GM12801 (cell line): ENCODE results near the gene HAVCR1.

Experiments used
- TF ChIP-seq, protein P1 (sequence below): IDR thresholded peaks from one replicate; pipeline ENCODE4 v1.5.1; 2011; ENCODE audit warnings: control low read depth; ENCODE audit not compliant: insufficient read length; ENCODE audit errors: extremely low read depth

HAVCR1 gene

DNA sequence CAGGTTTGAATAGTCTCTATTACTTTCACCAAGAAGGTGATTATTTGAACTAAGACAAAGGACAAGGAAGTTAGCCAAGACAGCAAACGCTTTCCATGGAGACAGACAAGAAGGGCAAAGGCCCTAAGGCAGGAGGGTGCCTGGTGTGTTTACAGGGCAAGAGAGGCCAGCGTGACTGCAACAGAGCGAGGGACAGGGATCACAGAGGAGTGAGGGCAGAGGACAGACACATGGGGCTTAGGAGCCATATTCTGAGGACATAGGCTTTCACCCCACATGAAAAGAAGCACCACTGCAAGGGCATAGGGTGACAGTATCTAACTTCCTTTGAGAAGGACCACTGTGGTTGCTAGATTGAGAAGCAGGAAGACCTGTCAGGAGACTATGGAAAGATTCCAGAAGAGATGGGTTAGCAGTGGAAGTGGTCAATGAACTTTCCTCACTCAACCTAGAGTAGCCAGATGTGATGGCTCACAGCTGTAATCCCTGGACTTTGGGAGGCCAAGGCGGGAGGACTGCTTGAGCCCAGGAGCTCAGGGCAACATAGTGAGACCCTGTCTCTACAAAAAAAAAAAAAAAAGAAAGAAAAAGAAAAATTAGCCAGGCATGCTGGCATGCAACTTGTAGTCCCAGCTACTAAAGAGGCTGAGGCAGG, 5.0 kb upstream of the HAVCR1 start:
- TF ChIP-seq, protein P1, sequence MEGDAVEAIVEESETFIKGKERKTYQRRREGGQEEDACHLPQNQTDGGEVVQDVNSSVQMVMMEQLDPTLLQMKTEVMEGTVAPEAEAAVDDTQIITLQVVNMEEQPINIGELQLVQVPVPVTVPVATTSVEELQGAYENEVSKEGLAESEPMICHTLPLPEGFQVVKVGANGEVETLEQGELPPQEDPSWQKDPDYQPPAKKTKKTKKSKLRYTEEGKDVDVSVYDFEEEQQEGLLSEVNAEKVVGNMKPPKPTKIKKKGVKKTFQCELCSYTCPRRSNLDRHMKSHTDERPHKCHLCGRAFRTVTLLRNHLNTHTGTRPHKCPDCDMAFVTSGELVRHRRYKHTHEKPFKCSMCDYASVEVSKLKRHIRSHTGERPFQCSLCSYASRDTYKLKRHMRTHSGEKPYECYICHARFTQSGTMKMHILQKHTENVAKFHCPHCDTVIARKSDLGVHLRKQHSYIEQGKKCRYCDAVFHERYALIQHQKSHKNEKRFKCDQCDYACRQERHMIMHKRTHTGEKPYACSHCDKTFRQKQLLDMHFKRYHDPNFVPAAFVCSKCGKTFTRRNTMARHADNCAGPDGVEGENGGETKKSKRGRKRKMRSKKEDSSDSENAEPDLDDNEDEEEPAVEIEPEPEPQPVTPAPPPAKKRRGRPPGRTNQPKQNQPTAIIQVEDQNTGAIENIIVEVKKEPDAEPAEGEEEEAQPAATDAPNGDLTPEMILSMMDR: no peak

DNA sequence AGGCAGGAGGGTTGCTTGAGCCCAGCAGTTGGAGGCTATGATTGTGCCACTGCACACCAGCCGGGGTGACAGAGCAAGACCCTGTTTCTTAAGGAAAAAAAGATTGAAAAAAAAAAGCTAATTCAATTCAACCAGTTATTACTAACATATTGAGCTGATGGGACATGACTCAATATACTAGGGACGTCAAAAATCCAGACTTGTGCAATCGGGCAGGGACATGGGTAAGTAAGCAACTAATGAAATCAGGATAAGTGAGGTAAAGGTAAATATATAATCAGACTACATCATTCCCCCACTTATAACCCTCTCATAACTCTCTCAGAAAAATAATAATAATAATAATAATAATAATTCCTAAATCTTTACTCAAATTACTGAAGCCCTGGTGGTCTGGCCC, 975 bp upstream of the HAVCR1 start:
- TF ChIP-seq, protein P1: no peak

DNA sequence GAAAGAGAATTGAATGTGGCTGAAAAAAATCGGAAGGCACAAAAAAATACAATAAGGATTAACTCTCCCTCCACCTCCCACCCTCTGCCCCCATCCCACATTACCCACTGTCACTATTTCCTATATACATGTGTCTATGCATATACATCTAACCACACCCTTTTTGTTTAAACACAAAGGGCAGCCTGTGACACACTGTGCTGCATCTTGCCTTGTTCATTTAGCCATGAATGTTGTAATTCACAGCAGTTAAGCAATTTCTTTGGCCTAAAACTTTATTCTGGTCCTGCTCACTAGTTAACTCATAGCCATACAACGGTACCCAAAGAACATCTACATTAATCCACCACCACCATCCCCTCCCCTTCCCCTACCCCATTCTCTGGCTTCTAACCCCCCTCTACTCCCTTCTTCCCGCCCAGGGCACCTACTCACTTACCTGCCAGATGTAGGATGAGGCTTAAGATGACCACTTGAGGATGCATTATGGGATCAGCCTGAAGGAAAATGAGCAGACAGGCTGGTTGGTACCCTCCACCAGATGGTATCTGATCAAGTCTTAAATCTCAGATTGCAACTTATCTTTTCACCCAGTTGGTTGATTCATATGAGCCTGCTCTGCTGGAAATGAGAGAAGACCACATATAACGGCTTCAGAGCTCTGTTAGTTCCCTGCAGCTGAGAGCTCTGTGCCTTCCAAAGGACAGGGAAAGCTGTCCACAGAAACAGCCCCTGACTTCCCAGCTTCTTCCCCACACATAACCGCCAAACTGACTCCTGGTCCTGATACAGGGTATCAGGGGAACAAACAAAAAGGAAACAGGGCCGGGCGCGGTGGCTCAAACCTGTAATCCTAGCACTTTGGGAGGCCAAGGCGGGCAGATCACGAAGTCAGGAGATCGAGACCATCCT, 1.2 kb downstream of the HAVCR1 start:
- TF ChIP-seq, protein P1: no peak

- TF ChIP-seq, protein P1: no peak
These were observed 7.2 kb downstream of the HAVCR1 start for GRCh38 chr5:157051604-157052245.

DNA sequence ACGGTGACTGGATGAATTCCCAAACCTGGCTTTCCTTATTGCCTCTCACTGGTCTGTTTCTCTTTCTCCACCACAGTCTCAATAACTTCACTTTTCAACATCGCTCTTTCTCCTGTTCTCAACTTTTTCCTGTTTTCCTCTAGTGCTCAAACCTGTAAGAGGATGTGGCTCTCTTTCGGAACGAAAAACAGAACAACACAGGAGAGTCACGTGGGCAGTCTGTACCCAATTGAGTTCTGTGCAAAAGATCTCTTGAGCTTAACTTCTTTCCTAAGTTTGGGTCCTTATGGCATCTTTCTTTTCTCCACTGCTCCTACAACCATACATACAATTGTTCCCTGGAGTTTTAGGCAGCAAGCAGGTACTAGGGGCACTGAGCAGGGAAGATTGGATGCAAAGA, 8.9 kb downstream of the HAVCR1 start:
- TF ChIP-seq, protein P1: no peak

GRCh38 chr5:157049605-157050004, 9.3 kb downstream of the HAVCR1 start:
- TF ChIP-seq, protein P1: no peak

GRCh38 chr5:157047898-157048297, 11.0 kb downstream of the HAVCR1 start:
- TF ChIP-seq, protein P1: no peak
